ENCODE data around the gene GNRHR. TPM values are rescaled to one million over a fixed set of nuclear protein-coding genes. Genes with fewer than 3 reads are reported as not detected.
"Not testable (repeated sequence)": the region's sequence is repeated elsewhere in the genome, so short reads cannot be mapped to it uniquely, and the experiment has no call there.

The GNRHR gene, protein sequence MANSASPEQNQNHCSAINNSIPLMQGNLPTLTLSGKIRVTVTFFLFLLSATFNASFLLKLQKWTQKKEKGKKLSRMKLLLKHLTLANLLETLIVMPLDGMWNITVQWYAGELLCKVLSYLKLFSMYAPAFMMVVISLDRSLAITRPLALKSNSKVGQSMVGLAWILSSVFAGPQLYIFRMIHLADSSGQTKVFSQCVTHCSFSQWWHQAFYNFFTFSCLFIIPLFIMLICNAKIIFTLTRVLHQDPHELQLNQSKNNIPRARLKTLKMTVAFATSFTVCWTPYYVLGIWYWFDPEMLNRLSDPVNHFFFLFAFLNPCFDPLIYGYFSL
- polyA plus RNA-seq (ENCODE audit: insufficient read length), result 0.50 TPM

DNA sequence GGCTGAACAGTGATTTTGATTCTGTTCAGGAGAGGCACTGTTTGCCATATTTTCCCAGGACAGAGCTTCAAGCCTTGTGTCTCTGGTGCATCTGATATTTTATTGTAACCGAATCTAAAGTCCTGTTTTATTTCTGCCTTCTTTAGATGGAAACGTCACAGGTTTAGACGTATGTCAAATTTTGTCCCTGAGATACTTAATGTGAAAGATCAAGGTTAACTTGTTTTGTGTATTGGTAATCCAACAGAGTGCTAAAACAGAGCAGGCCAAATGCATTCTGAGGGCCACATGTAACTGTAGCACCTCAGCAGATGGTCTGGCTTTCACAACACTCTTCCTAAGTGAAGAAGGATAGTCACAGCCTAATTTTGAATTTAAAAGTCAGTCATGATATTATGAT, at the start of gene GNRHR:
TSS of gene GNRHR (minus strand) at position 101 of the 400 bp plus-strand sequence. CDS start at position 48, 53 bp downstream.
- DNase-seq, result no peak

- DNase-seq, result no peak
These were observed 42.6 kb upstream of the GNRHR start for GRCh38 chr4:67796810-67797209.

- DNase-seq, result no peak
These were observed 36.5 kb upstream of the GNRHR start for GRCh38 chr4:67790721-67791120.

DNA sequence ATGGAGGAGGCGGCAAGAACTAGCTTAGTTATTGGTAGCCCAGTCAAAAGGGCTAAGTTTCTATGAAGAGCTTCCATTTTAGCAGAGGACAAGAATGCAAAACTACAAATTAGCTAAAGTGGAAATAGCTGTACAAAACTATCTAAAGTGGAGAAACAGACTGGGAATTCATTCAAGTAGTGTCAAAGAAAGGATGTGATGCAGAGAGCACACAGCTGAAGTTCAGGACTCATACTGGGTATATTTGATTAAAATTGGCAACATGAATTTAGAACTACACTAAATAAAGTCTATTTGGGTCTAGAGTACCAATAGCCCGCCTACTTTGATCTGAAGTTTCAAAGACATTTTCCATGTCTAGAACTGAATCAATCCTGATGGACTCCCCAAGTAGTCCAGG, 33.1 kb upstream of the GNRHR start:
- no peak for DNase-seq

GRCh38 chr4:67785528-67785927, 31.3 kb upstream of the GNRHR start:
- DNase-seq, result no peak

DNA sequence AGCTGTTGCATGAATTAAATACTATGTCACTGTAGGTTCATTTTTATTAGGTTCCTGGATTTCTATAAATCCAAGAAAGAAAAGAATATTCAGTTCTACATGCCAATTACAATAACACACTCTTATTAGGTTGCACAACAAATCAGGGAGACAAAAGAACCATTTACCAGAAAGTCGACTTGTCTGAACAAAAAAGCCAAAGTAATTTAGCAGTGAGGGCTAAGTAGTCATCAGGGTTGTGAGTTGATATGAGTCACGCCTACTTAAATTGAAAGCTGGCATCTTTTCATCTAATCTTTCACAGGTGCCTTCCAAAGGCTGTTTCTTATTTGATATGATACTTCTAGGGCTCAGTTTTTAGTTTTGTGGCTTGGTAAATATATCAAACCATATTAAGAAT, 25.4 kb upstream of the GNRHR start:
- DNase-seq, result no peak

GRCh38 chr4:67776746-67777145, 22.6 kb upstream of the GNRHR start:
- no peak for DNase-seq

DNA sequence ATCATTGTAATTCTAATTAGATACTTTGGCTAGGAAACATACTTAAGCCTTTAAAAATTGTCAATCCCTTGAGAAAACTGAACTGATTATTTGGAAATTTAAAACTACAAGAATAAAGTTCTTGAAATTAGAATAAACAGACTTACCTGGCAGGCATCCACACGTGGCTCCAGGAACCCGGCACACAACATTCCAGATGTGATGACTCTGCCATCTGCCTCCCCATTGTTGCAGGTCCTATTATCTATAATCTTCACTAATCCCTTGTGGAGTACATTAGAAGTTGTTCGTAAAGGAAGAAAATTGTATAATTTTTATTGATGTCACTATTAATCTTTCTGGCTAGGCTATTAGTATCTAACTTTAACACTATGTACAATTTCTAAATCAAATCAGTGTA, 16.2 kb upstream of the GNRHR start:
- no peak for DNase-seq

DNA sequence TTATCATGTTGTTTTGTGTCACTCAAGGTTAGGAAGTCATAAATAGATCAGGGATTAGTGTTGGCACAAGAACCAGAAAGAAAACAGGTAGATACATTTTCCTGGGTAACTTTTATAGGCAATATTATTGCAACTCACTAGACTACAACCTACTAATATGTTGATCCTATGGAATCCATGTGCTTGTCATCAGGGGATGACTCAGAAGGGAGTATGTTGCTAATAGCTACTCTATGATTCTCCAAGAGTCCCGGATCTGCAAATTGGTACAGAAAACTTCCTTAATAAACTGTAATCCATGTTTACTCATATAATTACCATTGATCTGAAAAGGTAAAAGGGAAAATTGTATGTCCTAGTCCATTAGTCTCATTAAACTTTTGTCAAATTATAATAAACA, 11.7 kb upstream of the GNRHR start:
- no peak for DNase-seq

DNA sequence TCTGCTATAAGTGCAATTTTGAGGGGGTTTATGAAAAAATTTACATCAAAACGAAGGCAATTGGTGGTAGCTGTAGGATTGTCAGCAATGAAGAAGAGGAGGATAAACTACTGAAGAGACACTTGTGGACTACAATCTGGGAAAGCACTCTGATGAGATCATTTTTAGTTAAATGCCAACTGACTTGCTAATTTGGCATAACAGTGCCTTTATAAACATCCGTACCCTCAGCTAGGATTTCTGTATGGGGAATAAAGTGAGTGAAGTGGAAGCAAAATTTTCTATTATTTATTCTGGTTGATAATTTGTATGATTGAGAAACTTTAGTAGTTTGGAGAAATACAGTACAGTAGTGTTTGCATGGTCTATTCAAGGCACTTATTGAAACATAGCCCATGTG, 11.2 kb upstream of the GNRHR start:
- DNase-seq, result no peak

- DNase-seq, result no peak
These were observed 10.0 kb upstream of the GNRHR start for GRCh38 chr4:67764183-67764582.

GRCh38 chr4:67762086-67762485, 7.9 kb upstream of the GNRHR start:
- no peak for DNase-seq

DNA sequence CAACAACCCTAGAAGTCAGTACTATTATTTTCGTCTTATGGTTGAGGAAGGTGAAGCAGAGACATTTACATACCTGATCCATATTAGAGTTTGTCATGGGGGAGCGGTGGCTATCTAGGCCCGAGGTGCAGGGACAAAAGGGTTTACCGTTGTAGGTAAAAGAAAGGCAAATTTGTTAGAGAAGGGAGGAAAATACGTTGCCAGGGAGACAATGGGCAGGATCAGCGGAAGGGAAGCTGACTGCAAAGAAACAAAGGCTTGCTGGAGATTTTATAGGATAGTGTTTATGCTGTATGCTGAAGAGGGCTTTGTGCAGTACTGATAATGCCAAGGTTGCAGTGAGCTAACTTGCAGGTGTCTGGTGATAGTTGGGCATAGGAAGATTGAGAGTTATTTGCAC, 2.8 kb upstream of the GNRHR start:
- DNase-seq, result not testable (repeated sequence)

GRCh38 chr4:67755974-67756373, 1.8 kb upstream of the GNRHR start:
- no peak for DNase-seq

DNA sequence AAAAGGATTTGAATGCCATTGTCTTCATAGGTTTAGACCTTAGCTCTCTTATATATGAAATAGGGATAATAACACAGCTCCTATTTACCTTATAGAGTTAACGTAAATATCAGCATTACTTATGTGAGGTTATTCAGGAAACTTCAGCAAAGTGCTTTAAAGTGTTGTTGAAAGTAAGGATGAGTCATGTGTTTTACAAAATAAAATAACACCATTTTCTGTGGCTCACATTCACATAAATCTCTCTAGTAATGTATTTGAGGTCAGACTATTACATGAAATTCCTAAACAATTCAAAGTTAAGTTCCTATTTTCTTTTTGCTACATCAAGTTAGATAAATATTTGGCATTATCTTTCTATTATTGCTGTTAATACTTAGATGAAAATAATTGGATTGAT, 2.9 kb downstream of the GNRHR start:
- no peak for DNase-seq

DNA sequence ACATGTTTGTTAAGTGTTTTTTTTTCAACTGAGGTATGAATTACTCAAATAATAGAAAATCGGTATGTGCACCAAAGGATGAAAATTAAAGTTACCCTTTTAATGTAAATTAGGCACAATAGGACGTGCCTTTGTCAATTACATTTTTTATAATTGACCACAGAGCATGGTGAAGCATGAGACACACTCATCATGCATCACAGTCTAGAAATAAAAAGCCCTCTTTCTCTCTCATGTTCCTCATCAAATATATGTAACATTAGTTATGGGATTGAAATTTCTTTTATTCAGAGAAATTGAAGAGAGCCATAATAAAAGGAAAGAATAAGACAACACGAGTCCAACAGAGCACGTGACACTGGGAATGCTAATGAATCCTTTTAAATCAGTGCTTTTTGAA, 3.5 kb downstream of the GNRHR start:
- no peak for DNase-seq

GRCh38 chr4:67749286-67749685, 4.9 kb downstream of the GNRHR start:
- DNase-seq, result no peak

GRCh38 chr4:67746797-67747495, 7.2 kb downstream of the GNRHR start:
- DNase-seq, result no peak

GRCh38 chr4:67744561-67745283, 9.5 kb downstream of the GNRHR start:
- DNase-seq, result no peak

DNA sequence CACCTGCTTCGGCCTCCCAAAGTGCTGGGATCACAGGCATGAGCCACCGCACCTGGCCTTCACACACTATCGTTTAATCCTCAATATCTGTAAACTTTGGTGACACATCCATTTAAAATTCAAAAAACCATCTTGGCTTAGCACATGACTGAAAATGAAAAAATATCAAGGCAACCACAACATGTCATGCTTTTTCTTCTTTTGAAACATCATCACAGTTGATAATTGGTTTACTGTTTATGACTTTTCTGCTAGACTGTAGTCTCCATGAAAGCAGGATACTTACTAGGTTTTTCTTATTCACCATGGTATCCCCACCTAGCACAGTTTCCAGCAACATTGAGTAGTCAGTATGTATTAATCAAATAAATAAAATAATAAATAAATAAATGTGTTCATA, 11.0 kb downstream of the GNRHR start:
- no peak for DNase-seq

DNA sequence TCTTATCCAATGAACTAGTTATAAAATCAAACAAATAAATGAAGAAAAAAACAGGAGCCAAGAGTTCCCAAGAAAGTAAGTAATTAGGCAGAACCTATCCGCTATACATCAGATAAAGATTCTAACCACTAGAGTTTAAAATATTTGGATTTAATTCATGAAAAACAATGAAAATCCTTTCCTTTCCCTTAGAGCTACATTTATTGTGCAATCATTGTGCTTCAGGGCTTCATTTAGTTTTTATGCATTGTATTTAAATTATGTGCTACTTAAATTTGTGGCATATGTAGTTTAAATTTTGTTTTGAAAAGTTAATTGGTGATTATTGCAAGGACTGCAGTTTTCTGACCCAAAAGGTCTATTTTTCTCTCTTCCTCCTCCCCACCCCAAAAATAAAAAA, 17.9 kb downstream of the GNRHR start:
- DNase-seq, result no peak

DNA sequence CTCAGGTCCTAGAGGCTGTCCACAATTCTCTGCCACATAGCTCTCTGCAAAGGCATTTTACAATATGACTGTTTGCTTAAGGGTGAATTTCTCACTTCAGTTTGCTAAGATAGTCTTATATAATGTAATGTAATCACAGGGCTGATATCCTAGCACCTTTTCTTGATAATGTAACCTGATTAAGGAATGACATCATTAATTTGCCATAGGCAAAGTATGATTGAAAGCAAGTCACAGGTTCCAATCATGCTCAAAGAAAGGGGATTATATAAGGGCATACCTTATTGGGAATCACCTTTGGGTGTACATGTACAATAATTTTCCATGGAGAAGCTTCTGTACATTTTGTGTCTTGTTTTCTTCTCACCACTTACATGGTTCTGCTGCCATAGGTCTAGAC, 18.9 kb downstream of the GNRHR start:
- no peak for DNase-seq

DNA sequence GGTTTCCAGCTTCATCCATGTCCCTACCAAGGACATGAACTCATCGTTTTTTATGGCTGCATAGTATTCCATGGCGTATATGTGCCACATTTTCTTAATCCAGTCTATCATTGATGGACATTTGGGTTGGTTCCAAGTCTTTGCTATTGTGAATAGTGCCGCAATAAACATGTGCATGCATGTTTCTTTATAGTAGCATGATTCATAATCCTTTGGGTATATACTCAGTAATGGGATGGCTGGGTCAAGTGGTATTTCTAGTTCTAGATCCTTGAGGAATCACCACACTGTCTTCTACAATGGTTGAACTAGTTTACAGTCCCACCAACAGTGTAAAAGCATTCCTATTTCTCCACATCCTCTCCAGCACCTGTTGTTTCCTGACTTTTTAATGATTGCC, 23.7 kb downstream of the GNRHR start:
- DNase-seq, result not testable (repeated sequence)
